Erythroblast (primary cell): ENCODE measurements around the gene PLXNA1.

Experiments used
- GATA1 ChIP-seq: IDR thresholded peaks from 2 replicates; pipeline ENCODE4 v1.6.1; 2011; ENCODE audit warnings: low read depth, mild to moderate bottlenecking, control low read depth, low read length, moderate library complexity
- POLR2A ChIP-seq: IDR thresholded peaks from 2 replicates; pipeline ENCODE4 v1.6.1; 2011; ENCODE audit warnings: mild to moderate bottlenecking, low read length

DNA sequence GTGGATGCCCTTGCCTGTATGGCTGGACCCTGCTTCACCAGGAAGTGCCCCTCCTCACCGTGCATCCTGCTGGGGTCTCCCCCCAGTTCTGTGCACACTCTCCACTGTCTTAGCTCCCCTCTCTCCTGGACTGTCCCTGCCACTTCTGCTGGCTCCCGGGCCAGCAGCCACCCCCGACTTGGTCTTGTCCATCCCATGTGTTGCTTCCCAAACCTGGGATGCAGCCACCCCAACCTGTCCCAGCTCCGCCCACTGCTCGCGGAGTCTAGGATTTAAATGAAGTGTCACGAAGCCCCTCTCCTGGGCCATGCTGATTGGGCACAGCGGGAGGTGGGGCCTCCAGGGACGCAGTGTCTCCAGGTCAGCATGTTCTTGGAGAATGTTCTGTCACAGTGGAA lies 48.5 kb downstream of the PLXNA1 start:
- TF ChIP-seq POLR2A (no peak), GATA1 (no peak)
